ENCODE measurements around the gene RRP15.

The RRP15 gene

GRCh38 chr1:218341325-218341724, 56.2 kb downstream of the RRP15 start:
- DNase-seq (ENCODE audit: low read depth) = no peak

- no peak for DNase-seq (ENCODE audit: low read depth)
Measured at GRCh38 chr1:218342091-218342490, 57.0 kb downstream of the RRP15 start.

GRCh38 chr1:218344814-218345672, 60.0 kb downstream of the RRP15 start, which contains the start of gene TGFB2:
TSS of gene TGFB2 (plus strand) at chr1:218345336. CDS start at chr1:218346702, 1,366 bp downstream.
- DNase-seq (ENCODE audit: low read depth) = no peak

- no peak for DNase-seq (ENCODE audit: low read depth)
Measured at GRCh38 chr1:218345673-218346390, 60.7 kb downstream of the RRP15 start.

GRCh38 chr1:218346391-218347204, 61.5 kb downstream of the RRP15 start:
- no peak for DNase-seq (ENCODE audit: low read depth)

GRCh38 chr1:218347336-218347722, 62.2 kb downstream of the RRP15 start:
- no peak for DNase-seq (ENCODE audit: low read depth)

- no peak for DNase-seq (ENCODE audit: low read depth)
Measured at GRCh38 chr1:218347723-218348627, 62.9 kb downstream of the RRP15 start.

- DNase-seq (ENCODE audit: low read depth) = no peak
Measured at GRCh38 chr1:218348628-218349071, 63.6 kb downstream of the RRP15 start.

GRCh38 chr1:218349348-218350034, 64.4 kb downstream of the RRP15 start:
- no peak for DNase-seq (ENCODE audit: low read depth)

GRCh38 chr1:218350035-218350525, 65.0 kb downstream of the RRP15 start:
- no peak for DNase-seq (ENCODE audit: low read depth)

- no peak for DNase-seq (ENCODE audit: low read depth)
Measured at GRCh38 chr1:218350801-218351266, 65.7 kb downstream of the RRP15 start.

- DNase-seq (ENCODE audit: low read depth) = no peak
Measured at GRCh38 chr1:218351391-218352074, 66.4 kb downstream of the RRP15 start.

- DNase-seq (ENCODE audit: low read depth) = no peak
Measured at GRCh38 chr1:218352075-218352438, 67.0 kb downstream of the RRP15 start.

GRCh38 chr1:218353656-218354055, 68.6 kb downstream of the RRP15 start:
- DNase-seq (ENCODE audit: low read depth) = no peak

GRCh38 chr1:218355278-218355677, 70.2 kb downstream of the RRP15 start:
- DNase-seq (ENCODE audit: low read depth) = no peak

GRCh38 chr1:218357211-218357892, 72.3 kb downstream of the RRP15 start:
- DNase-seq (ENCODE audit: low read depth) = no peak

GRCh38 chr1:218357893-218358232, 72.8 kb downstream of the RRP15 start:
- no peak for DNase-seq (ENCODE audit: low read depth)

- DNase-seq (ENCODE audit: low read depth) = no peak
Measured at GRCh38 chr1:218361298-218362065, 76.4 kb downstream of the RRP15 start.

Measured in GM04503 (cell line).